NCI-H187 (cell line): Measurements from ENCODE around the gene ZNF646.
"Not testable (repeated sequence)": the region's sequence is repeated elsewhere in the genome, so short reads cannot be mapped to it uniquely, and the experiment has no call there.

ENCODE experiments used
- DNase-seq, 2 experiments: peaks; one replicate each; lab custom pipeline; 2025; lab: John Stamatoyannopoulos, UW

The ZNF646 gene

DNA sequence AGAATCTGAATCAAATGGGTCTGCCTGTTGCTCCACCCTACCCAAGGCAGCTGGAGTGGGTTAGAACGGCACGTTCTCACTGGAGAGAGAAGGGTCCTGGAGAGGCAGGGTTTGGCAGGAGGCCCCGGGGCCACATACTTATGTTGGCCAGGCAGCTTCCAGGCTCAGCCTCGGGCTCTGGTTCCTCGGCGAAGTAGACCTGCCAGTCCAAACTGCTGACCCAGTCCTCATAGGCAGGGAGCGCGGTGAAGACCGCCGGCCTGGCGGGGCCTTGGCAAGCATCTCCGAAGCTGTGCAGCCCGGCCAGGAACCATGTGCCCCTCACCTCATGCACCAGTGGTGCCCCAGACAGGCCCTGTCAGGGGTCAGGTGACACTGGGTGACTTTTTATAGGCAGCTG, 9.8 kb downstream of the ZNF646 start:
- DNase-seq = no peak

GRCh38 chr16:31084584-31085302, 10.5 kb downstream of the ZNF646 start:
- no peak for DNase-seq

DNA sequence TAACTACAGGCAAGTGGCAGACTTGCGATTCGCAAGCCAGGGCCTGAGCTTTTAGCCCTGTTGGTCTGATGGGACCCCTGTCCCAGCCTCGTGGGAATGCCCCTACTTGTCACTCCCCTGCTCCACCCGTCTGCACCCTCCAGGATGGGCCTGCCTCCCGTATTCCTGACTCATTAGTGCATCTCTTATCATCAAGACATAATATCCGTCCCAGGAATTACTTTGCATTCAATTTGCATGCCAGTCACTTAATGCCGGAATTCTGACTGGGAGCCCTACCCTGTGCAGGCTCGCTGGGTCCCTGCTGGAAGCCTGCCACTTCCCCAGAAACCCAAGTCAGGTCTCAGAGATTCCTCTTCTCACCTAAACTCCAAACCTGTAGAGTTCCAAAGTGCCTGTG, 11.2 kb downstream of the ZNF646 start:
- DNase-seq = no peak

GRCh38 chr16:31085873-31086628, 11.8 kb downstream of the ZNF646 start:
- DNase-seq = no peak

GRCh38 chr16:31086629-31086906, 12.3 kb downstream of the ZNF646 start:
- no peak for DNase-seq

DNA sequence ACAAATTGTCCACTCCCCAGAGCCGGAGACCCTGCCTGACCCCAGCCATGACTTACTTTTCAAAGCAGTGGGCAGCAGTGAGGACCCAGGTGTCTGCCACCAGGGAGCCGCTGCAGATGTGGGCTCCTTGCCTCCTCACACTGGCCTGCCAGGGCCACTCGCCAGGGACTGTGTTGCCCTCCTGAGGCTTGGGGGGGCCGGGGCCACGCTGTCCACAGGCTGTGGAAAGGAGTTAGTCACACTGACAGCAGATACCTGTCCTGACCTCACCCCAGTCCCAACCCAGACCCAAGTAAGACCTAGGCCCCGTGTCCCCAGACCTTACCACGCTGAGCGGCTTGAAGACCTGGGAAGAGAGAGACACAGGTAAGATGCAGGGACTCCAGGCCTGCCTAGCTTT, 13.3 kb downstream of the ZNF646 start:
- DNase-seq = no peak

- no peak for DNase-seq
Measured at GRCh38 chr16:31087971-31088370, 13.7 kb downstream of the ZNF646 start.

GRCh38 chr16:31088459-31089183, 14.4 kb downstream of the ZNF646 start, which contains the start of gene PRSS53:
Gene PRSS53, minus strand, starts transcription at chr16:31088943. Its CDS starts 134 bp downstream, at chr16:31088809.
- DNase-seq = no peak

DNA sequence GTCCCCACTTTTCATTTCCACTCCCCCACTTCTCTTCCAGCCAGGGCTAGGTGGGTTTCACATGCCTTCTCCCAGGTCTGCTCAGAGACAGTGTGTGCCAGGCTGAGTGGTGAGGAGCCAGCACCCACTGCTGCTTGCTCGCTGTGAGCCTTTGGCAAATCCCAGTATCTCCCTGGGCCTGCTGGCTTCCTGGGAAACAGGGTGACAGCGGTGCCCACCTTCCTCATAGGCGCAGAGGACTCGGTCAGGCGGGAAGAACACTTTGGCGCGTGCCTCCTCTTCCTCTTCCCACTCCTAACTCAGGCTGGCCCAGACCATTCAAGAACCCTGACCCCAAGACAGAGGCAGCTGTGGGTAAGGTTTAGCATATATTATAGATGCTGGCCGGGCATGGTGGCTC, 15.0 kb downstream of the ZNF646 start:
- DNase-seq = no peak

DNA sequence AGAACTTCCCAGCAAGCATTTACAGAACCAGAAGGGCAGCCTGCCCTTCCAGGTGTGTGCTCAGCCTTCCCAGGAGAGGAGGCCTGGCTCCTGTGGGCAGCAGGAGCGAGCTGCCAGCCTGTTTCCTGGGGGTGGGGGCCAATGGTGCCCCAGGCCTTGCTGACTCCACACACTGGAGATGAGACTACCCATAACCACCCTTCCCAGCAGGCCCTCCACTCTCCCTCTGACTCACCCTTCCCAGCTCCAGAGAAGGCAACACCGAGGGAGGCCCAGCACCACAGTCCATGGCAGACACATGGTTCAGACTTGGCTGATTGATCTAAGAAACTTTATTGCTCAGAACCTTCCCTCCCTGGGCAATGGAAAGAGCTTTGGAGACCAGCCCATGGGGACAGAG, 16.3 kb downstream of the ZNF646 start:
- no peak for DNase-seq

DNA sequence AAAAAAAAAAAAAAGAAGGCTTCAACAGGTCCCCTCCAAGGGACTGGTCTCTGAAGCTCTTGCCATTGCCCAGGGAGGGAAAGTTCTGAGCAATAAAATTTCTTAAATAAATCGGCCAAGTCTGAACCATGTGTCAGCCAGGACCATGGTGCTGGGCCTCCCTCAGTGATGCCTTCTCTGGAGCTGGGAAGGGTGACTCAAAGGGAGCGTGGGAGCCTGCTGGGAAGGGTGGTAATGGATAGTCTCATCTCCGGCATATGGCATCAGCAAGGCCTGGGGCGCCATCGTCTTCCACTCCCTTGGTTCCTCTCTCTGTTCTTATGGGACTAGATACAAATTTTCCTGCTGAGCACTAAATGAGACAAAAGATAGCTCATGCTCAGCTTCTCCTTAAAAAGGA, 18.1 kb downstream of the ZNF646 start:
- DNase-seq = no peak

GRCh38 chr16:31093132-31093703, 19.0 kb downstream of the ZNF646 start:
- no peak for DNase-seq

DNA sequence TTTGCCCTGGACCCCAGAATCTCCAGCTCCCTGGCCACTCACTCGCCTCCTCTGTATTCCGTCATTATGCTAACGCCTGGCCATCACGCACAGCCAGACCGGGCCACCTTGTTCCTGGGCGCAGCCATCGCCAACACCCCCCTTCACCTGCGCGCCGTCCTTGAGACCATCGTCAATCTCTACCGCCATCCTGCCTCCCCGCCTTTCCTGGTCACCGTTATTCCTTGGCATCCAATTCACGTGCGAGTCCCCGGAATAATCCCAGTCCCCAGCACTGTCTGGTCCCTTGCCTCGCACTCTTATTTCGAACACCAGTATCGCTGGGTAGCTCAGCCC, 19.8 kb downstream of the ZNF646 start:
- no peak for DNase-seq

DNA sequence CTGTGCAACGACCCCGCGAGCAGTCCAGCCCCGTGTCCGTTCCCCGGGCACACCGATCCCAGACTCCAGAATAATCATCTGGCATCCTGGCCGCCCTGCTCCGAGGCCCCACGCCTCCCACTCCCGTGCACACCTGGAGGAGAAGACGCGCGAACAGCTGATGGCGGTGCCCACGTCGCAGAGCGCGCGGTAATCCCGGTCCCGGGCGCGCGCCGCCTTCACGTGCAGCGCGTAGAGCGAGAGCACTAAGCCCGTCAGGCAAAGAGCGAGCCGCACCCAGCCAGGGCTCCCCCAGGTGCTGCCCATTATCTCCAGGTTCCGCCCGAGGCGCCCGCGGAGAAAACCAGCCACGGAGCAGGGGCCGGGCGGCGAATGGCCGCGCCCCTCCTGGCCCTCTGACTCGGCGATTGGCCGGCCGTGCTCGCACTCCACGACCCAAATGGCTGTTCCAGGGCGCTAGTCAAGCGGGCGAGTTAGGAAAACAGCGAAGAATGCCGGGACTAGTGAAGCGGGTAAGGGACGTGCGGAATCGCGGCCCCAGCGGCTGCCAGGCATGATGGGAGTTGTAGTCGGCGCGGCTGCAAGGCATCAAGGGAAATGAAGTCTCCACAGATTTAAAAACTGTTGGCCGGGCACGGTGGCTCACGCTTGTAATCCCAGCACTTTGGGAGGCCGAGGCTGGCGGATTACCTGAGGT, 20.4 kb downstream of the ZNF646 start, which contains the start of gene VKORC1:
VKORC1 (minus strand) TSS at position 374 of the 697 bp plus-strand sequence; CDS start at position 306, 68 bp downstream.
- DNase-seq = peak; percentile 38 to 79

- DNase-seq = no peak
Measured at GRCh38 chr16:31099860-31100638, 25.8 kb downstream of the ZNF646 start.

- DNase-seq = not testable (repeated sequence)
Measured at GRCh38 chr16:31100876-31101641, 26.8 kb downstream of the ZNF646 start.

- peak in 1 of 2 experiments; percentile 1 for DNase-seq
Measured at GRCh38 chr16:31105677-31106213, 31.5 kb downstream of the ZNF646 start.

GRCh38 chr16:31106509-31107464, 32.6 kb downstream of the ZNF646 start:
- no peak for DNase-seq

DNA sequence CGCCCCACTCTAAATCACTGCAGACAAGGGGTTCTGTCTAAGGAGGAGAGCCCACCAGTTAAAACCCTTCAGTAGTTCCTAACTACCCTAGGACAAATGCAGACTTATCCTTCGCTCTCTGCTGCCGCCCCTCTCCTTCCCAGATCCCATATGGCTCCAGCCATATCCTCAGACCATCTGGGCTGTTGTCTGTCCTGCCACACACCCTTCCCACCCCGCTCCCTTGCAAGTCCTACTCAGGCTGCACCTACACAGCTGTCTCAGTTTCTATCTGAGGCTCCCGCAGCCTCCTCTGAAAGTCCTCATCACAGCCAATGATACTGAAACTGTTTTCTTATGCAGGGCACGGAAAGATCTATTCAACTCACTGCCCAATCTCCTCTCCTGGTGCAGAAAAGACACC, 33.2 kb downstream of the ZNF646 start:
- DNase-seq = no peak
